Embryonic facial prominence (tissue), 1 donor: Measurements from ENCODE around the gene ADAM10.
"Not testable (repeated sequence)": the region's sequence is repeated elsewhere in the genome, so short reads cannot be mapped to it uniquely, and the experiment has no call there.

Experiments used
- DNase-seq: peaks from one replicate; pipeline ENCODE4 v3.0.0-alpha.2; 2016; ENCODE audit errors: extremely low spot score

ADAM10 gene

GRCh38 chr15:58611731-58612676, 137.5 kb downstream of the ADAM10 start:
- DNase-seq: no peak

DNA sequence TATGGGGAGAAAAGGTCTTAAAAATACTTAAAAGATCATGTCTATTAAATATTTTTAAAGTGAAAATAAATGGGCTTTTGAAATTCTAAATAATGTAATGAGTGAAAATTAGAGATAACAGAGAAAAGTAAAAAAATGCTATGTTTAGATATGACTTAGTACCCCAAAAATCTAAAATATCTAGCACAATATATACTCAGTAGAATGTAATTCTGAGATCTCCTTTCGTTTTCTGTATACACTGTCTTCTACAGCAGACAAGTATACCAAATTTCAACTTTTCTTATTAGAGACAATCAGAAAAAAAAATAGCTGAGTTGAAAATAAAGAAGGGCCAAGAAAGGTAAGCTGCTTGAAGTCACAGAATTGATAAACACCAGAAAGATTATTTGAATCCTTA, 140.8 kb downstream of the ADAM10 start:
- no peak for DNase-seq

- no peak for DNase-seq
Observed at GRCh38 chr15:58608129-58608590, 141.3 kb downstream of the ADAM10 start.

DNA sequence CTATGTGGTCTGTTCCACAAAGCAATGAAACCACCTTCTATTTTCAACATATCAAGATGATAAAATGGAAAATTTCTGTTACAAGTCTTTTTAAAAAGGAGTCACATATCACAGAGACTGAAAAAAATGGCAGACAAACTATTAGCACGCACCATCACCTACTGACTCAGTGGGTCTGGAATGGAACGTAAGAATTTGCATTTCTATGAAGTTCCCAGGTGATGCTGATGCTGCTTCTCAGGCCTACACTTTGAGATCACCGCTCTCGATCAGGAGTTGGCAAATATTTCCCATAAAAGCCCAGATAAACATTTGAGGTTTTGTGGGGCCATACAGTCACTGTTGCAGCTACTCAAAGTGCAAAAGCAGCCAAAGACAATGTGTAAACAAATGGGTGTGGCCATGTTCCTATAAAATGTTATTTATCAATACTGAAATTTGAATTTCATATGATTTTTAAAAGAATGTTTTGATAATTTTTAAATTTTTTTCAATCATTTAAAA, 142.9 kb downstream of the ADAM10 start:
- no peak for DNase-seq

GRCh38 chr15:58605931-58606530, 143.5 kb downstream of the ADAM10 start:
- DNase-seq: no peak

DNA sequence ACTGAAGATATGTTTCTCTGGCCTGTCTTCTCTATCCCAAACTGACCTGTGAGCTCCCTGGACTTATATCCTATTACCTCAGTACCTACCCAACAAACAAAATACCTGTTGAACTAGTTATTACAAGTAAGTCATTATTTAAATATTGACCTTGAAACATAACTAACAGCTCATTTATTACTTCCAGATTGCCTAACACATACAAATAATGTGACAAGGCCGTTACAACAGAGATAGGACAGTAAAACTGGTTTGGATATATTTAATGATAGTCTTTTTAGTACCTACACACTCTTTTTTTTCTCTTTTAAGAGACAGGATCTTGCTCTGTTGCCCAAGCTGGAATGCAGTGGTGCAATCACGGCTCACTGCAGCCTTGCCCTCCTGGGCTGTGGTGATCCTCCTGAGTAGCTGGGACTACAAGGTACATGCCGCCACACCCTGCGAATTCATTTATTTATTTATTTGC, 145.0 kb downstream of the ADAM10 start:
- no peak for DNase-seq

GRCh38 chr15:58603927-58604326, 145.6 kb downstream of the ADAM10 start:
- not testable (repeated sequence) for DNase-seq

DNA sequence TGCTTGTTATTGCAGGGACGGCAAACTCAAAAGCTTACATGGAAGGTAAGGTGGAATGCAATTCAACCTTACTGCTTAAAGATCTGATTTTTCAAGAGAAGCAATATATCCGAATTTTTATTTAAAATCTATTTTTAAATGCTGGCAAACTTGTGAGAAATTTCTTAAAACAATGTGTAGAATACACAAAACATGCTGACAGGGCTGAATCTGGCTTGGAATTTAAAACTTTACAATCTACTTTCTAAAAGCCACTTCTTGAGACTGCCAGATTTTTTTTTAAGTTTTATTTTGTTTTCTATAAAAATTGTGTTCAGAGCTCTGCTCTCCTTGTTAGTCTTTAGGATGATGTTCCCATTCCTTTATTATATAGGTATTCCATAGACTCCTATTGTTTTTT, 146.7 kb downstream of the ADAM10 start:
- DNase-seq: no peak

- DNase-seq: no peak
Observed at GRCh38 chr15:58598829-58599210, 150.7 kb downstream of the ADAM10 start.

GRCh38 chr15:58597943-58598828, 151.3 kb downstream of the ADAM10 start:
- no peak for DNase-seq

DNA sequence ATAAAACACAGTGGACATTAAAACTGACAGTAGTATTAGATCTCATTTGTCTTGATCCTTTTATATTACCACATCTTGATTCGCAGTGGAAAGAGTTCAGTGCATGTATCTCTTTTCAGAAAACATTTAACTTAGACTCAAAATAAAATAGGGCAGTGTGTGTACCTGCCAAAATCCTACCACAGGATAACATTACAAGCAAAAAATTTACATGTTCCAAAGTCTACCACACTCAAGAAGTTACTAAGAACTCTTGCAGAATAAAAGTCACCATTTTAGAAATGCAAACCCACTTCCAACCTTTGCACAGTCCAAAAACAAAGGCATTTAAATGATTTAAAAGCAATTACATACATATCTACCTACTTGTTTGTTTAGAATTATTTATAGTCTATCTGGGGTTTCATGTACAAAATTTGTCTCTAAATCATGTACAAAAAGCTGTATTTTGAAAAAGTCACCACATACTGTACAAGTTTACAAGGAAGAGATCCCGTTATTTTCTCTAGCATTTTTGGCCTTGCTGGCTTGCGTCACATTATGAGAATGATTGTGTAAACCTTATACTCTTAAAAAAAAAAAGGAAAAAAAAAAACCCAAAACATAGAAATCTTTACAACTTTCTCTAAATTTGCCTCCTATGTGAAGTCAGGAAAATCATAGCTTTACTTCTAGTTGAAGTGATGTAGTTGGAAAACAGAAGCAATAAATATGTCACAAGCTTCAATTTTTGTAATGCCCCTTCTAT, 153.8 kb downstream of the ADAM10 start:
- DNase-seq: no peak

GRCh38 chr15:58594898-58595297, 154.6 kb downstream of the ADAM10 start:
- DNase-seq: no peak

DNA sequence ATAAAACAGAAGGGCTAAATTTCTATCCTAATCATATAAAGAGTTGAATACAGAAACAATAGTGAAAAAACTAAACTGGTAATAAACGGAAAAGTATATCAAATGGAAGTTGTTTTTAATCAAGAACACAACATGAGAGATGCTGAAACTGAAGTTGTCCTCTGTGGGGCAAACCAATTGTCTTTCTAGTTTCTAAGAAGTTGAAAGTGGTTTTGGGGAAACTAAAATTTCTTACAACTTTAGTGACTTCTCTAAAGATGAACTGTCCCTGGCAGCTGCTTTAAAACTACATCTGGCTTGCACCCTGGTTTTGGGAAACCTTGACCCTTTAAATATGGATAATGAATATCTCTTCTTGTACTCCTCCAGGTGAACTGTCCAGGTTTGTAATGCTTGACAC, 155.6 kb downstream of the ADAM10 start:
- no peak for DNase-seq

DNA sequence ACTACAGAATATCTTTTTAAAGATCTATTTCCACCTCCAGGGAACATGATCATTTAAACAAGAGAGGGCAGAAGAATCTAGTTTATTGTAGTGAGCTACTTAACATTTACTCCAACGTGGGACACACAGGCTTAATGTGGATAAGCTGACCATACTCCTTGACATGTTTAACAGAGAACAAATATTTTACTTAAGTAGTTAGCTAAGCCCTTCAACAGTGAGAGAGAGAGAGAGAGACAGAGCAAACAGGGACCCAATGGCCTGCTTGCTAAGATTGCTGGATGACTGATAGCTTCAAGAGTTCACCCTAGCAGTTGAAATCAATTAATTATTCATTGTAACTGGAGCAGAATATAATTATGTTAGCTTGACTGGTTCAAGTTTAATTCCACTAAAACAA, 158.6 kb downstream of the ADAM10 start:
- no peak for DNase-seq

- DNase-seq: no peak
Observed at GRCh38 chr15:58590236-58590635, 159.3 kb downstream of the ADAM10 start.

DNA sequence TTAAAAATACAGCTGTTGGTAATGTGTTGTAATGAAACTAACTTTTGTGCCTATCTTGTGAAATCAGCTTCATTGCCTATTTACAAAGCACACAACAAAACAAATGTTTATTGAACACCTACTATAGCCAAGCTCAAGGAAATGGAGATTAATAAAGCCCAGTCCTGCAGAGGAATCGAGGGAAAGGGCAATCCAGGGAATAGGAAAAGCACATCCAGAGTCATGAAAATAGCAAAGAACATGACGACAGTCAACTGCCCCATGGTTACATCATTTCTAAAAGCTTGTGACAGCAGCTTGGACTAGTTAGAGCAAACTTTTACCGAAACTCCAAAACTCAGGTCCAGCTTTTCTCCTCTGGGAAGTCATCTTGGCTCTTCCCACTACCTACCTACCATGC, 160.5 kb downstream of the ADAM10 start:
- DNase-seq: no peak

DNA sequence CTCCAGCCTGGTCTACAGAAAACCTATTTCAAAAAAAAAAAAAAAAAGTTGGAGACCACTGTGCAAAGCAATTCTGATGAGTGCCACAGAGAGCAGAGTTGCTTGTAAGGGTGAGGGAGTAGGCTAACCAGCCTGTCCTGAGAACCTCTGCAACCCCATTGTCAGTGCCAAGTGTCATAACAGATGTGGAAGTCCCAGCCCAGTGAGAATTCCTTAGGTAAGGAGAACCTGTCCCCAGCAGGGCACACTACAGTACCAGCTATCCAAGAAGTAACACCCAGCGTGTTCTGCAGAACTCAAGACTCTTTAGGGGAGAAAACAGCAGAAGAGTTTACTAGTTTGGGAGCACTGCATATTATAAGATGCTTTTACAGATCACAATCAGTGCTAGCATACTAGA, 161.4 kb downstream of the ADAM10 start:
- no peak for DNase-seq

DNA sequence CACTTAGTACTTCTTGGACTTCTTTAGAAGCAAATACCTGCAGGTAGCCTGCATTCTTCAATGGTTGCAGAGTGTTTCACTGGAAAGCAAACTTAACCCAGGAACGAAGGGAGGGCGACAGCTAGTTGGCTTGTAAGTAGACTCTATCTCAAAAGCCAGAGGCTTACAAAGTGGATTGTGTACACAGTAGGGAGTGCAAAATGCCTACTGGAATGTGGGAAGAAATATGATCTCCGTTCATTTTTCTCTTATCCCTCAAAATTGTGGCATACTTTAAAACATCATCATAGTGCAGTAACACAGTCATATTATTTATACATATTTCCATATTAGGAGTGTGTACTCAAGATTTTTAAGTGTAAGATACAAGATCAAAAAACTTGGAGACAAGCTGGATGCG, 162.0 kb downstream of the ADAM10 start:
- DNase-seq: no peak

DNA sequence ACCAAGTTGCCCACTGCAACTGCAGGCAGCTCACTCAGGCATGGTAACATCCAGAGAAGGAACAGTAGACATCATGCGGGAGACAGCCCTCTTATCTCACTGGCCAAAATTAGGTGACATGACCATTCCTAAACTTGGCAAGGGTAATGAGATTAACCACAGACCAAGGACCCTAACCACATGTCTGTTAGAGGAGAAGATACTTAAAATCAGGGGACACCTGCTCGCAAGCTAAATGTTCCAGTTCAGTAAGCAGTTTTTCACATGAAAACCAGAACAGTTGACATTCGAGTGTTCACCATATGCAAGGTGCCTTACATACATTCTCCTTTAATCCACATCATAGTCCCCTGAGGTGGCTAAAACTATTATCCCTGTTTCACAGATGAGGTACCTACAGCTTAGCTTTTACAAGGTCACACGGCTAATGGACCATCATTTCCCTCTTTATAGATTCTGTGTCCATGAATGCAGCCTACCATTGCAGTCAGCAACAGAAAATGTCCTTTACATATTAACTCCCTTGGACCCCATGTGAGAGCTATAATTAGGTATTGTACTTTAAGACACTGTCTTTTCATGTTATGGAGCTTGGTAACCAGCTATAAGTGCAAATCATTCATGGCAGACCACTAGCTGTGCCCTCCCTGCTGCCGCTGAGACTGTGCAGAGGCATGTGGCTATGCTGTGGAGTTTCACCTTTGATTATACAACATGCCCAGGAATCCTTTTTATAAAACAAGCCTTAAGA, 163.6 kb downstream of the ADAM10 start:
- DNase-seq: no peak

- DNase-seq: no peak
Observed at GRCh38 chr15:58584789-58585461, 164.6 kb downstream of the ADAM10 start.
